H1 (cell line): Measurements from ENCODE around the gene GMNC. TPM values are rescaled to one million over a fixed set of nuclear protein-coding genes. Genes with fewer than 3 reads are reported as not detected.

Experiments
- CTCF ChIA-PET: fragments of 300-600 bp; sonication (Branson Sonifier 250); formaldehyde crosslinking; loops from one replicate; lab custom pipeline; 2021; ENCODE audit not compliant: partially characterized antibody; lab: Charles Lee
- POLR2A ChIA-PET: fragments of 300-600 bp; sonication (Branson Sonifier 250); formaldehyde crosslinking; loops from one replicate; lab custom pipeline; 2021; ENCODE audit warnings: inconsistent platforms; ENCODE audit not compliant: partially characterized antibody; lab: Charles Lee
- DNase-seq, 2 experiments: peaks; one replicate each; pipeline versions ENCODE4 v3.0.0 to v3.0.0-alpha.2; 2010 to 2022; ENCODE audit warnings: low spot score in 2 of 2, low read depth in 1 of 2, mixed read lengths in 1 of 2
- FAIRE-seq: peaks from 2 replicates; lab custom pipeline; 2011; peaks lifted over from hg19 to GRCh38; lab: Jason Lieb, UNC
- H2AFZ ChIP-seq: 2 replicates; pipeline ENCODE4 v1.8.1; 2012; ENCODE audit warnings: low read length, inconsistent platforms
- H2AK5ac ChIP-seq: 2 replicates; pipeline ENCODE4 v1.6.1; 2013; ENCODE audit warnings: low read depth, low read length
- H2BK120ac ChIP-seq: replicated peaks from 2 replicates; pipeline ENCODE3; 2013; ENCODE audit warnings: low read depth, low read length, inconsistent platforms
- H2BK12ac ChIP-seq: 2 replicates; pipeline ENCODE4 v1.6.1; 2013; ENCODE audit warnings: low read depth, low read length
- H2BK15ac ChIP-seq: 2 replicates; pipeline ENCODE4 v1.6.1; 2013; ENCODE audit warnings: low read length
- H2BK20ac ChIP-seq: 2 replicates; pipeline ENCODE4 v1.6.1; 2013; ENCODE audit warnings: low read length
- H2BK5ac ChIP-seq: 2 replicates; pipeline ENCODE4 v1.6.1; 2013; ENCODE audit warnings: low read depth, low read length
- H3K14ac ChIP-seq: 2 replicates; pipeline ENCODE4 v1.6.1; 2013; ENCODE audit warnings: inconsistent platforms; ENCODE audit not compliant: insufficient read length
- H3K18ac ChIP-seq: 2 replicates; pipeline ENCODE4 v1.6.1; 2013; ENCODE audit warnings: low read length; ENCODE audit errors: extremely low read depth
- H3K23ac ChIP-seq: 2 replicates; pipeline ENCODE4 v1.6.1; 2013; ENCODE audit warnings: inconsistent platforms; ENCODE audit not compliant: insufficient read length
- H3K23me2 ChIP-seq: 2 replicates; pipeline ENCODE4 v1.6.1; 2013; ENCODE audit warnings: low read depth, low read length
- H3K27ac ChIP-seq: 2 replicates; pipeline ENCODE4 v1.6.1; 2011; ENCODE audit warnings: low read depth, low read length, inconsistent platforms
- H3K27me3 ChIP-seq, 4 experiments: replicated peaks in 1 of 4; 1 replicate in 1 of 4; 2 replicates in 3 of 4; pipeline versions ENCODE4 v1.6.1 to v1.8.1; 2011 to 2013; ENCODE audit warnings: low read length in 3 of 4, mild to moderate bottlenecking in 3 of 4, inconsistent platforms in 2 of 4, mixed read lengths in 2 of 4, moderate library complexity in 1 of 4; ENCODE audit not compliant: control insufficient read depth in 3 of 4, insufficient read depth in 3 of 4; ENCODE audit errors: extremely low read depth in 1 of 4
- H3K36me3 ChIP-seq, 4 experiments: 2 replicates each; pipeline versions ENCODE4 v1.6.1 to v1.8.1; 2011 to 2013; ENCODE audit warnings: mild to moderate bottlenecking in 4 of 4, low read length in 3 of 4, moderate library complexity in 2 of 4, control low read depth in 1 of 4, inconsistent platforms in 1 of 4; ENCODE audit not compliant: insufficient read depth in 4 of 4, control insufficient read depth in 2 of 4
- H3K4ac ChIP-seq: replicated peaks from 2 replicates; pipeline ENCODE3; 2013; ENCODE audit warnings: low read length, low read depth, mixed read lengths, inconsistent platforms; ENCODE audit not compliant: insufficient read length
- H3K4me1 ChIP-seq, 4 experiments: replicated peaks in 1 of 4; 1 replicate in 1 of 4; 2 replicates in 3 of 4; pipeline versions ENCODE4 v1.6.1 to v1.8.1; 2011 to 2013; ENCODE audit warnings: low read length in 3 of 4, inconsistent platforms in 2 of 4, mixed read lengths in 1 of 4; ENCODE audit not compliant: insufficient read depth in 4 of 4, control insufficient read depth in 3 of 4
- H3K4me2 ChIP-seq, 2 experiments: 2 replicates each; pipeline versions ENCODE4 v1.6.1 to v1.8.1; 2011 to 2013; ENCODE audit warnings: low read depth in 2 of 2, low read length in 2 of 2, control low read depth in 1 of 2, inconsistent platforms in 1 of 2, mild to moderate bottlenecking in 1 of 2; ENCODE audit not compliant: insufficient read depth in 1 of 2
- H3K4me3 ChIP-seq, 4 experiments: fragments of 200-600, 300-600 bp in 1 of 4; sonication (generic), shearing (Covaris generic), sonication (Bioruptor Twin) in 1 of 4; 2 replicates each; pipeline versions ENCODE4 v1.5.1 to v1.8.1; 2011 to 2016; ENCODE audit warnings: low read length in 4 of 4, low read depth in 3 of 4, control low read depth in 2 of 4, inconsistent platforms in 2 of 4, mild to moderate bottlenecking in 2 of 4, mixed read lengths in 1 of 4, moderate library complexity in 1 of 4; ENCODE audit not compliant: insufficient read depth in 2 of 4; ENCODE audit errors: extremely low read depth in 1 of 4
- H3K56ac ChIP-seq: replicated peaks from 2 replicates; pipeline ENCODE3; 2013; ENCODE audit warnings: low read depth, mild to moderate bottlenecking, mixed read lengths, low read length, inconsistent platforms; ENCODE audit not compliant: insufficient read length
- H3K79me1 ChIP-seq: 2 replicates; pipeline ENCODE4 v1.6.1; 2013; ENCODE audit warnings: low read depth, low read length, control low read depth
- H3K79me2 ChIP-seq, 2 experiments: 2 replicates each; pipeline versions ENCODE4 v1.6.1 to v1.8.1; 2012 to 2013; ENCODE audit warnings: low read length in 2 of 2, mild to moderate bottlenecking in 2 of 2, inconsistent platforms in 1 of 2; ENCODE audit not compliant: insufficient read depth in 2 of 2, control insufficient read depth in 1 of 2
- H3K9ac ChIP-seq, 4 experiments: replicated peaks in 1 of 4; 1 replicate in 1 of 4; 2 replicates in 3 of 4; pipeline versions ENCODE4 v1.6.1 to v1.8.1; 2011 to 2013; ENCODE audit warnings: low read depth in 3 of 4, low read length in 3 of 4, control low read depth in 2 of 4, mild to moderate bottlenecking in 2 of 4, moderate library complexity in 2 of 4, inconsistent platforms in 1 of 4; ENCODE audit errors: extremely low read depth in 1 of 4
- H3K9me3 ChIP-seq, 2 experiments: 2 replicates each; pipeline versions ENCODE4 v1.6.1 to v1.8.1; 2012 to 2013; ENCODE audit warnings: mild to moderate bottlenecking in 2 of 2, moderate library complexity in 2 of 2, control low read depth in 1 of 2, inconsistent platforms in 1 of 2, low read depth in 1 of 2, low read length in 1 of 2, mixed read lengths in 1 of 2; ENCODE audit not compliant: insufficient read depth in 2 of 2
- H4K20me1 ChIP-seq, 2 experiments: replicated peaks in 1 of 2; 2 replicates each; pipeline versions ENCODE3 to v1.8.1; 2011 to 2013; ENCODE audit warnings: inconsistent platforms in 2 of 2, low read length in 2 of 2, mild to moderate bottlenecking in 1 of 2; ENCODE audit not compliant: insufficient read depth in 2 of 2, control insufficient read depth in 1 of 2
- H4K5ac ChIP-seq: 2 replicates; pipeline ENCODE4 v1.6.1; 2013; ENCODE audit warnings: low read length, low read depth, mixed read lengths, inconsistent platforms; ENCODE audit not compliant: insufficient read length
- H4K8ac ChIP-seq: 2 replicates; pipeline ENCODE4 v1.8.0; 2013; ENCODE audit warnings: mild to moderate bottlenecking, moderate library complexity, low read length, inconsistent platforms; ENCODE audit not compliant: insufficient read depth; ENCODE audit errors: extremely low read depth
- H4K91ac ChIP-seq: replicated peaks from 2 replicates; pipeline ENCODE3; 2013; ENCODE audit warnings: low read length, mixed read lengths, inconsistent platforms; ENCODE audit not compliant: insufficient read length
- CHD1 ChIP-seq: IDR thresholded peaks from 2 replicates; pipeline ENCODE4 v1.6.1; 2012; ENCODE audit warnings: low read depth, low read length, improper control_type of control experiment
- SRF ChIP-seq: IDR thresholded peaks from 2 replicates; pipeline ENCODE4 v1.6.1; 2011; ENCODE audit warnings: mild to moderate bottlenecking, low read depth, low read length, moderate library complexity
- polyA plus RNA-seq, 7 experiments: library from polyadenylated mRNA; depleted of rRNA in 3 of 7; stranded (reverse) in 5 of 7; unstranded in 2 of 7; fragments of >200 nt in 5 of 7; fragments of 200-250 nt in 2 of 7; gene quantifications; 1 replicate in 5 of 7; 2 replicates in 1 of 7; 4 replicates in 1 of 7; pipeline versions ENCODE4 v1.2.1 to v1.2.3, GENCODE V29; 2011 to 2013; ENCODE audit warnings: missing spikeins in 2 of 7, mixed read lengths in 2 of 7
- total RNA-seq: library from RNA; stranded (reverse); fragmentation: NEBNext Ultra II Directional; extraction: Animal tissue kit (Norgen Biotek cat#: 25700); gene quantifications from 2 replicates; pipeline ENCODE4 v1.2.1, GENCODE V29; 2021

GMNC gene
- total and polyA plus RNA-seq, 2 of the 8 experiments (the other 6 are each of a cell fraction or from before 2014, with no cell fraction given) = 0.05 to 0.24 TPM

DNA sequence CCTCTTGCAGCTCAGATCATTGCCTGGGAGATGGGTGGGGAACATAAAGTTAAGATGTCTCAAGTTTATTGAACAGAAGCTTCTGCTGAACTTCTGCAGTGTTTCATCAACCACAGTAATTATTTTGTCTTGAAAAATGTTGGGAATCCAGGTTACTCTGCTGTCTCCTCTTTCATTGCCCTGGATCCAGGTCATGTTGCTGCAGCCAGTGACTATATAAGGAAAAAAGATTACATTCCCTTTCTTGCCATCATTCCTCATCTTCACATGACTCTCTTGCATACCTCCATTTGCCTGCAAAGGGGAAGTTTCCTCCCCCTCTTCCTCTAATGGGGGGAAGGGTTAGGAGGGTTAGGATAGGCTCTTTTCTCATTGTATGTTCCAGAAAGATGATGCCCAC lies 15.1 kb downstream of the GMNC start:
- Histone ChIP-seq H2BK5ac (no peak overlapping the region), H3K18ac (no peak overlapping the region), H3K4ac (no peak overlapping the region), H2BK20ac (no peak overlapping the region), H3K23ac (no peak overlapping the region), H3K4me1 (peaks cover 0 to 3% (median 1%) of the 10 kb centered on the region in 4 experiments; a peak in 2 of 7 replicates), H4K20me1 (no peaks in the 10 kb centered on the region), H3K9ac (no peak overlapping the region), H4K8ac (no peak overlapping the region), H3K27ac (no peak overlapping the region), H2BK120ac (no peak overlapping the region), H3K79me2 (no peaks in the 10 kb centered on the region), H3K4me2 (no peak overlapping the region), H3K9me3 (no peaks in the 10 kb centered on the region), H2AFZ (no peak overlapping the region), H4K5ac (no peak overlapping the region), H2BK12ac (no peak overlapping the region), H3K79me1 (no peaks in the 10 kb centered on the region), H3K4me3 (no peak overlapping the region), H3K36me3 (no peaks in the 10 kb centered on the region), H2AK5ac (no peak overlapping the region), H4K91ac (no peak overlapping the region), H3K56ac (no peak overlapping the region), H3K14ac (no peak overlapping the region), H2BK15ac (no peak overlapping the region), H3K27me3 (no peaks in the 10 kb centered on the region), H3K23me2 (no peaks in the 10 kb centered on the region)
- DNase-seq (no peak), FAIRE-seq (no peak)
- ChIA-PET CTCF (interaction anchor here (0.6 kb wide), 1 partner anchor 1319 kb away, joined by 3 read pairs; no protein-coding TSS in a partner anchor), POLR2A (no interaction called here)
- no peak for TF ChIP-seq CHD1
- TF ChIP-seq SRF = peak; percentile 65; the same call in 1 of the 2 replicates
